Activated naive CD8-positive, alpha-beta T cell treated with anti-CD3 and anti-CD28 coated beads, Interleukin-2, amount 50 U/mL, for 16 hours (primary cell): ENCODE data around the gene FYN.

ENCODE experiments used
- DNase-seq: peaks from one replicate; pipeline ENCODE4 v3.0.0-alpha.2; 2020; ENCODE audit warnings: low read depth, low spot score

FYN gene

DNA sequence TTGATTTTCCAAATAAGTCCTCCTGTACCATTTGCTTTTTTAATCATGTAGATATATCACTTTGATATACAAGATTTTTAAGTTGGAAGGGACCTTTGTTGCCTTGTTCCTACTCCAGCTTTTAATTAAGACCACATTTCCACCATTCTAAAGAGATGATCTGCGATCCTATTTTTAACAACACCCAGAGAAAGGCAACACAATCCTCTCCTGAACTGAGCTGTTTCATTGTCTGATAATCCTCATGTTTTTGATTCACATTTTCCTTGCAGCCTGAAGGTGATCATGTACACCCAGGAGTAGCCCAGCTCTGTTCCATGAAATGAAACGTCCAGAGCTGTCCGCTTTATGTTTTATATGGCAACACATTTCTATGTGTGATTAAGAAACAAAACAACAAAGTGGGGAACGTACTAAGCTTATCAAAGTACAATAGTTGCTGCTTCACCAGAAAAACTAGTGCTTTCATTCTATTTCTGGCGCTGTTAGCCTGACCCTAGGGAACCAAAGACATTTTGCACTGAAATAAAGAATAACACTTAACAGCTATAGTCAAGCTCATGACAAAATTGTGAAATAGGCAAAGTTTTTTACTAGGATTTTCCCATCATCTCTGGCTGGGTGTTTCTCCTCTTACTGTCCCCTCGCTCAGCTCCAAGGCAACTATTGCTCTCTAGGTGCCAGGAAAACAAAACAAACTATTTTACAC, 245.0 kb downstream of the FYN start:
- DNase-seq: no peak

DNA sequence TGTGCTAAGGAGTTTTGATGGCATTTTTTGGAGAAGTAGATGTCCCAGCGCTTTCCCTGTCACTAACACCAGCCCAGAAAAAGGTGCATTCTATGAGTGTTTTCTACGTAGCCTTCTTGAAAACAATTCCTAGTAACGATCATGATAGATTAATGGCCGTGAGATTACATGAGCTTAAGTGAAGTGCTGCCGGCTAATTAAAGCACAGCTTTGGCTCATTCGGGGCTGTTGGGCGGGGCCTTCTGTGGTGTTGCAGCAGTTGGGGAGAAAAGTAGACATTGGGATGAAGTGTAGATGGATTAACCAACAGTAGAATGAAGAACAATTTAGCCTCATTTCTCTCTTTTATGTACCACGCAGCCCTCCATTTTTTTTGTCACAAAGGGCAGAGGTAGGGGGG, 246.8 kb downstream of the FYN start:
- no peak for DNase-seq

DNA sequence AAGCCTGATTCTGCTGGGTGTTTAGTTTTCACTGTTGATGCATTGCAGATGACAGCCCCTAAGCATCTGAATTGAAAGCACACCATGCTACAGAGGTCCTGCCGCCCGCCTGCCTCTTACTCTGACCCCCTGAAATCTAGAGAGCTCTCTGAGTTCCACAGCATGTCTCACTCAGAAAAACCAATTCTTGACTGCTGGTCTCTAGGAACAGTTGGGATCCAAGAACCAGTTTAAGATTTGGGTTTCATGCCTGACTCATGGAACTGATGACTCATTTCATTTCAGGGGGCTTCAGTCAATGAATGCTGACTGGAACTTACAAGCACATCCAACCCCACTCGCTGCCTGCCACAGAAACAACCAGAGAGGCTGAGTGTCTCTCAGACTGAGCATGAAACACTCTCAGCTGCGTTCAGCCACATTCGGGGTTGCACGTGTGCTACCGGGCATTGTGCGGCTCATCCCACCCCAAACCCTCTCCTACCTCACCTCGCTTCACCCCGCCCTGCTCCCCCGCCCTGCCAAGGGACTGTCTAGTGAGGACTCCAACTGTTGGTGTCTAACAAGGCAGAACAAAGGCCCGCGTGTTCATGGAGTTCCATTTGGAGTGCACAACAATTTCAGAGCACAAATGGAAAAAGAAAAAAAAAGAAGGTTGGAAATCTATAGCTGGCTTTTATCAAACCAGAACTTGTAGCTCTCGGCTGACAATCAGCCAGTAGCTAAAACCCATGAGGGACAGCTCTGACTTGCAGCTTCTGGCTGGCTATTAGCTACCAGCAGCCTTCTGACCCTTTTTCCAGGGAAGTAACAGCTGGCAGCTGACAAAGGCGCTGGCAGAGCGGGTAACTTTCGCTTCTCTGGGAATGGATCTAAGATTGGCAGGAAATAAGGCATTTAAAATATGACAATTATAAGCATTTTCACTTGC, 247.5 kb downstream of the FYN start:
- DNase-seq: no peak

DNA sequence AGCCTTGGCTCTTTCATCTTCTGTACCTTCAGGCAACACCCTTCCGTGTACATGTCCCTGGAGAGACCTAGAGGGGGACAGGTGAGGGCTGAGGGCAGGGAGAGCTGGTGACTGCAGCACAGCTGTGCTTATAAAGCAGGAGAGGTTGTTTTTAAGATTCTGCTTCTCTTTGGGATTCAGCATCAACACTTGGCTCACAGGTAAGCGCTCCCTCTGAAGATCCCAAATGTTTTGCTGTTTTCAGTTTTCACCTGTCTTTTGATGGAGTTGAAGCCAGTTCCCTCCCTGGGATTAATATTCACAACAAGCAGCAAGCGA, 248.2 kb downstream of the FYN start:
- no peak for DNase-seq

DNA sequence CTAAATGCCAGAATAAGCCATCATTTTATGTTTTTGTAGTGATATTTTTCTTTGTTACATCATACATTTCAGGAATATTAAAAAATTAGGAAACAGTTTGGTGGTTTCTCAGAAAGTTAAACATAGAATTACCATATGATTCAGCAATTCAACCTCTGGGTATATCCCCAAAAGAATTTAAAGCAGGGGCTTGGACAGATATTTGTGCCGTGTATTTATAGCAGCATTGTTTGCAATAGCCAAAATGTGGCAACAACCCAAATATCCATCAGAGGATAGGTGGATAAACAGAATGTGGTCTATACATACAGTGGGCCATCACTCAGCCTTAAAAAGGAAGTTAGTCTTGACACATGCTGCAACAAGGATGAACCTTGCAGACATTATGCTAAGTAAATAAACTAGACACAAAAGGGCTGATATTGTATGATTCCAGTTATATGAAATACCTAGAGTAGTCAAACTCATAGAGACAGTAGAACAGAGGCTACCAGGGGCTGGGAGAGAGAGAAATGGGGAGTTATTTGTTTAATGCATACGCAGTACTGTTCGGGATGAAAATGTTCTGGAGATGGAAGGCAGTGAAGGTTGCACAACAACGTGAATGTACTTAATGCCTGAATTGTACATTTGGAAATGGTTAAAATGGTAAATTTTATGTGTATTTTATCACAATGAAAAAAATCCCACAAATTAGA, 248.7 kb downstream of the FYN start:
- DNase-seq: no peak

DNA sequence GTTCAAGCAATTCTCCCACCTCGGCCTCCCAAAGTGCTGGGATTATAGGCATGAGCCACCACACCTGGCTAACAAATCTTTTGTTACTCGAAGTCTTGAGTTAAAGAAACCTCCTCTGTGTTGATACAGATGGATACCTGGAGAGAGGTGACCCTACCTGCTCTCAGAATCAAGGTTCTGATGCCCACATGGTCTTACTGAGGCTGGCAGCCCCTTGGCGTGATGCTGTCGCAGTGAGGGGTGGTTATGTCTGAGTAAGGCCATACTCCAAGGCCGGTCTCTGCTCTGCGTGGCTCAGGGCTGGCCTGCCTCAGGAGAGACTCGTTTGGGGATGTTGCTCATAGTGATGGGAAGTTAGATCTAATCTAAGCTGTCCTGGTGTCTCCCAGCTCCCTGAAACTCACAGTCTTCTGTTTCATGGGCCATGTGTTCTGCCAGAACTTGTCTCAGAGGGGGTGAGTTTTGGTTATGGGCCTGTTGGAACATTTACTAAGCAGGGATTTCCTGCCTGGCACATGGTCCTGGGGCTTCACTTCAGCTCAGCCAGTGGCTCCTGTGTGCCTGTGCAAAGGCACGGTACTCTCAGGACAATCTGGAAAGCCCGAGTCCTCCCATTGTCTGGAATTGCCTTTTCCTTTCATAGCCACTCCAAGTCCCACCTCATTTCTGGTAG, 250.1 kb downstream of the FYN start:
- no peak for DNase-seq

DNA sequence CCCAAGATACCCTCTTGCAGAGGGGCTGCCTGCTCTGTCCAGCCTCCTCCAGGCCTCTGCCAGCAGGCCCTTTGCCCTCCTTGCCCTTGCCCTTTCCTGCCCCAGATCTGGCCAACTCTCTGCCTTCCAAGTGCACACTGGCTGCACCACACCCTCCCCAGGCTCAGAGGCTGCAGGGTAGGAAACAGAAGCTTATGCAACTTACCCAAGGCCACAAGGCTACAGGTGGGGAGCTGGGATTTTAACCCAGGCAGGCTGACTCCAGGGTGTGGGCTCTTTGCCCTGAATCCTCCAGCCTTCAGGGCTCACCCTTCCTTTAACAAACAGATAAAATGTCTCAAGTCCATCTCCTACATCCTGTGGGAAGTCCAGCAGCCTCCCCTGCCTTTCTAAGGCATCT, 253.1 kb downstream of the FYN start:
- no peak for DNase-seq

DNA sequence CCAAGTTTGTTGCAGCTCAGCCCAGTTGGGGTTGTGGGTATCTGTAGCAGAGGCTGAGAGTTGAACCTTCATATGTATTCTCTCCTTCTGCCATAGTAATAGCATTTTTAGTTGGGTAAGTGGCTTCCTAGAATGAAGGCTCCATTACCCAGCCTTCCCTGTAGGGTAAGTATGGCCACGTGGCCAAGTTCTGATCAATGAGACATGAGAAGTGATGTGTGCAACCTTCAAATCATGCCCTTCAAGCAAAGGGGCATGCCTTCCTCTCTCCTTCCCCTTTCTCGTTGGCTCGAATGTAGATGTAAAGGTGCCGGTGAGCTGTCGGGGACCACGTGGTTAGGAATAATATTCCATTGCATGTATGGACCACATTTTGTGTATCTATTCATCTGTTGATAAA, 254.8 kb downstream of the FYN start:
- DNase-seq: no peak

DNA sequence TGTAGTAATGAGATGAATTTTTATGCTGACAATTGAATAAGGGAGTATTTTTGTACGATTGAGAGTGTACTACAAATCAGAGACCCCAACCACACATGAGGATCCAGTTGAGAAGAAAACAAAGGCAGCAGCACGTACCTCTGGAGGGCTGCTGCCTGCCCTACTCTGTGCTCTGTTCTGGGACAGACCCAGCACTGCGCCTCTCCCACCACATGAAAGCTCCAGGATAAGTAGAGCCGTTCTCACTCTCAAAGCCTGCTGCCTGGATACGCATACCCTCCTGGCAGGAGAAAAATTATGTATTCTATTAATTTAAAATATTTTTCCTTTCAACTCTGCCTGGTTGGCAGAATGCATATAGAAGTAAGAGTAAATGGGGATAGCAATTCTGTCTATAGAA, 256.1 kb downstream of the FYN start:
- no peak for DNase-seq

DNA sequence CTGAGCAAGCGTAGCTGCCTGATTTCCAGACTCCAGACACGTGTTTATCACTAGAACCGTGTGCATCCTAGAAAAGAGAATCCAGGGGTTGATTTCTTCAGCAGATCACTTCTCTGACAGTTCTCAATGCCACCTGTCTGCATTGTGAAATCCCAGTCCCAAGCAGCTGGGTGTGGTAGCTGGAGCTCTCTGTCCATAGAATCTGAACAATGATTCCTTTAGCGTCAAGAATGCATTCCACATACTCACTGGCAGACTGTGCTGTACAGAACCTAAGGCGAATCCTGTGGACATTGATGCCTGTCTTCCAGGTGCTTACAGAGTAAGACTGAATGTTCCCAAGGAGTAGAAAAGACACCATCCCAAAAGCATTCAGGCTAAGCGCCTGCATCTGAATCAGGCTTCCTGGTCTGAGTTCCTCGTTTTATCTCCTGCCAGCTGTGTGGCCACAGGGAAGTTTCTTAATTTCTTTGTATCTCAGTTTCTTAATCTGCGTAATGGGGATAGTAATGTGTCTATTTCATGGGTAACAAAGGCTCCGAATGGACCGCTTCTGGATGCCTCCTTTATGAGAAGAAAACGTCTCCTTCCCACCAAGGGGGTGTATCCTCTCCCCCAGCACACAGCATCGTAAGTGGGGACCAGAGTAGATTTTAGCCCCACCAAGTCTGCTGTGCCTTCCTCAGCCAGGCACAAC, 257.2 kb downstream of the FYN start:
- no peak for DNase-seq

DNA sequence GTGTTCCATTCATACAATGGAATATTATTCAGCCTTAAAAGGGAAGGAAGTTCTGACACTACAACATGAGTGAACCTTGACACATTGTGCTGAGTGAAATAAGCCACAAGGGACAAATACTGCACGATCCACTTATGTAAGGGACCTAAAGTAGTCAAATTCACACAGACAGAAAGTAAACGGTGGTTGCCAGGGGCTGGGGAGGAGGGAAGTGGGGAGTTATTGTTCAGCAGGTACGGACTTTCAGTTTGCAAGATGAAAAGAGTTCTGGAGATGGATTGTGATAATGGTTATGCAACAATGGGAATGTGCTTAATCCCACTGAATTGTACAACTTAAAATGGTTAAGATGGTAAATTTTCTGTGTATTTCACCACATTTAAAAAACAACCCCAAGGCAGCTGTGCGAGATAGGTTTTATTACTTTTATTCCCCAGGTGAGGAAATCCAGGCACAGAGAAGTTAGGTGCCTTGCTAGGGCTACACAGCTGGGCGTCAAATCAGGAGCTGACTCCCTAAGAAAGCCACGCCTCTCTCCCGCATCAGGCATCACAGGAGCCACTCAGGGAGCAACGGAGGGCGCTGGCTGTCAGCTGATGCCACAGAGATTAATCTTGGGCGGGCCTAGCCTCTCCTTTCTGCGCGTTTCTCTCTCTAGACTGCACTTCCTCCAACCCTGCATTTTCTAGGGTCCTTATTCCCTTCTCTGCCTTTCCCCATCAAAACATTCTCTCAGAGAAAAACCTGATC, 258.2 kb downstream of the FYN start:
- no peak for DNase-seq

DNA sequence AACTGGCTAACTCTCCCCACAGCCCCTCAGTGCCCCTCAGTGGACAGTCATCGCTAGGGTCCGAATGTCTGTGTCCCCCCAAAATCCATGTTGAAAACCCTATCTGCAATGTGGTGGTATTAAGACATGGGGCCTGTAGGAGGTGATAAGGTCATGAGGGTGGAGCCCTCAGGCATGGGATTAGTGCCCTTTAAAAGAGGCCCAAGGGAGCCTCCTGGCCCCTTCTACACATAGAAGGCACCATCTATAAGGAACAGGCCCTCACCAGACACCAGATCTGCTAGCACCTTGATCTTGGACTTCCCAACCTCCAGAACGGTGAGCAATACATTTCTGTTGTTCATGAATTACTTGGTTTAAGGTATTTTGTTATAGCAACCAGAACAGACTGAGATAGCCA, 260.9 kb downstream of the FYN start:
- DNase-seq: no peak

DNA sequence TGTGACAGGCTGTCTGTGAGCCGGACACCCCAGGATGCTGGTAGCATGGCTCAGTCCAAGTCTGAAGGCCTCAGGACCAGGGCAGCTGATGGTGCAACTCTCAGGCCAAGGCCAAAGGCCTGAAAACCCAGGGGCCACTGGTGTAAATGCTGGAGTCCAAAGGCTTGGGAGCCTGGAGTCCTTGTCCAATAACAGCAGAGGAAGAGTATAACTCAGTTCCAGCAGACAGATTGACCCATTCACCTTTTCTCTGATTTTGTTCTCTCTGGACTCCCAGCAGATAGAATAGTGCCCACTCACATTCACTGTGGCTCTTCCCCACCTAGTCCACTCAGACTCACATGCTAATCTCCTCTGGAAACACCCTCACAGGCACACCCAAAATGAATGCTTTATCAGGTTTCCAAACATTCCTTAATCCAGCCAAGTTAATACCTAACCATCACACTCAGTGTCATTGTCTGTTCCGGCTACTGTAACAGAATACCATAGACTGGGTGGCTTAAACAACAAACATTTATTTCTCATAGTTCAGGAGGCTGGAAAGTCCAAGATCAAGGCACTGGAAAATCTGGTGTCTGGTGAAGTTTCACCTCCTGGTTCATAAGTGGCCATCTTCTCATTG, 262.6 kb downstream of the FYN start:
- DNase-seq: no peak
